WTC11 (cell line): ENCODE measurements around the gene RAPGEF5. TPM values are rescaled to one million over a fixed set of nuclear protein-coding genes. Genes with fewer than 3 reads are reported as not detected.

ENCODE experiments used
- ATAC-seq: fragments of 200-7000 bp; cut with Tn5 transposase; 2 replicates; pipeline ENCODE4 v1.10.0; 2021; ENCODE audit warnings: mild to moderate bottlenecking, moderate library complexity
- CTCF ChIA-PET: fragments of 300-600 bp; sonication (Branson Sonifier 250); formaldehyde crosslinking; loops from one replicate; lab custom pipeline; 2021; ENCODE audit warnings: antibody characterized with exemption; lab: Charles Lee
- POLR2A ChIA-PET: fragments of 350-600 bp; sonication (Branson Sonifier 250); formaldehyde crosslinking; loops from one replicate; lab custom pipeline; 2021; ENCODE audit warnings: antibody characterized with exemption; lab: Charles Lee
- DNase-seq: peaks from one replicate; pipeline ENCODE4 v3.0.0; 2021; ENCODE audit warnings: low spot score
- H3K27ac Mint-ChIP-seq: 2 replicates; pipeline ENCODE4 v1.8.0; 2021; ENCODE audit warnings: mixed read lengths
- H3K27me3 Mint-ChIP-seq: 2 replicates; pipeline ENCODE4 v1.8.0; 2021; ENCODE audit warnings: low read depth, mild to moderate bottlenecking, moderate library complexity, mixed read lengths
- H3K36me3 Mint-ChIP-seq: 2 replicates; pipeline ENCODE4 v1.8.0; 2021; ENCODE audit warnings: mixed read lengths
- H3K4me1 Mint-ChIP-seq: 2 replicates; pipeline ENCODE4 v1.8.0; 2022; ENCODE audit warnings: mixed read lengths
- H3K4me3 Mint-ChIP-seq: 2 replicates; pipeline ENCODE4 v1.8.0; 2021; ENCODE audit warnings: mild to moderate bottlenecking, moderate library complexity, mixed read lengths
- H3K9me3 Mint-ChIP-seq: 2 replicates; pipeline ENCODE4 v1.8.0; 2021; ENCODE audit warnings: mixed read lengths
- AR ChIP-seq: fragments of 250-450 bp; sonication (Bioruptor Pico); IDR thresholded peaks from 2 replicates; pipeline ENCODE4 v1.9.0; 2021; ENCODE audit warnings: mild to moderate bottlenecking
- CREB1 ChIP-seq: sonication (generic); formaldehyde crosslinking; IDR thresholded peaks from 2 replicates; pipeline ENCODE4 v1.8.0; 2023; ENCODE audit warnings: mild to moderate bottlenecking, missing genetic modification reagents
- HMGA2 ChIP-seq: fragments of 250-450 bp; sonication (Bioruptor Pico); IDR thresholded peaks from 2 replicates; pipeline ENCODE4 v1.4.0; 2021; ENCODE audit warnings: mild to moderate bottlenecking, moderate library complexity
- IRF2 ChIP-seq: sonication (generic); formaldehyde crosslinking; IDR thresholded peaks from 2 replicates; pipeline ENCODE4 v1.8.0; 2022; ENCODE audit warnings: low read depth, missing genetic modification reagents, borderline replicate concordance
- JAZF1 ChIP-seq: fragments of 250-450 bp; sonication (Bioruptor Pico); IDR thresholded peaks from 2 replicates; pipeline ENCODE4 v1.9.0; 2021; ENCODE audit warnings: moderate library complexity, mild to moderate bottlenecking, inconsistent platforms
- MXD4 ChIP-seq: fragments of 250-450 bp; sonication (Bioruptor Pico); IDR thresholded peaks from 2 replicates; pipeline ENCODE4 v1.8.0; 2021; ENCODE audit warnings: mild to moderate bottlenecking, moderate library complexity, borderline replicate concordance
- NFATC4 ChIP-seq: fragments of 250-450 bp; sonication (Bioruptor Pico); IDR thresholded peaks from 2 replicates; pipeline ENCODE4 v1.9.0; 2021; ENCODE audit warnings: mild to moderate bottlenecking
- NR2C2 ChIP-seq: sonication (generic); formaldehyde crosslinking; IDR thresholded peaks from 2 replicates; pipeline ENCODE4 v1.8.0; 2022; ENCODE audit warnings: mild to moderate bottlenecking, missing genetic modification reagents
- PRDM15 ChIP-seq: sonication (generic); formaldehyde crosslinking; IDR thresholded peaks from 2 replicates; pipeline ENCODE4 v1.8.0; 2022; ENCODE audit warnings: missing genetic modification reagents
- PRRX2 ChIP-seq: fragments of 250-450 bp; sonication (Bioruptor Pico); IDR thresholded peaks from 2 replicates; pipeline ENCODE4 v1.8.0; 2021; ENCODE audit warnings: mild to moderate bottlenecking
- RELA ChIP-seq: sonication (generic); formaldehyde crosslinking; IDR thresholded peaks from 2 replicates; pipeline ENCODE4 v1.8.1; 2022; ENCODE audit warnings: missing genetic modification reagents, mild to moderate bottlenecking, borderline replicate concordance
- SOX15 ChIP-seq: fragments of 250-450 bp; sonication (Bioruptor Pico); IDR thresholded peaks from 2 replicates; pipeline ENCODE4 v1.9.0; 2021; ENCODE audit warnings: mild to moderate bottlenecking
- TCF7 ChIP-seq: sonication (generic); formaldehyde crosslinking; IDR thresholded peaks from 2 replicates; pipeline ENCODE4 v1.8.0; 2022; ENCODE audit warnings: mild to moderate bottlenecking, low read depth, missing genetic modification reagents, moderate library complexity
- TP53 ChIP-seq: sonication (generic); formaldehyde crosslinking; IDR thresholded peaks from 2 replicates; pipeline ENCODE4 v1.8.1; 2023; ENCODE audit warnings: mild to moderate bottlenecking, missing genetic modification reagents
- USF2 ChIP-seq: sonication (generic); formaldehyde crosslinking; IDR thresholded peaks from 2 replicates; pipeline ENCODE4 v1.8.1; 2023; ENCODE audit warnings: mild to moderate bottlenecking, missing genetic modification reagents, moderate library complexity
- ZBTB21 ChIP-seq: sonication (generic); formaldehyde crosslinking; IDR thresholded peaks from 2 replicates; pipeline ENCODE4 v1.8.1; 2023; ENCODE audit warnings: mild to moderate bottlenecking, missing genetic modification reagents, borderline replicate concordance
- ZNF396 ChIP-seq: fragments of 250-450 bp; sonication (Bioruptor Pico); IDR thresholded peaks from 2 replicates; pipeline ENCODE4 v1.8.0; 2021; ENCODE audit warnings: mild to moderate bottlenecking, moderate library complexity, borderline replicate concordance
- total RNA-seq: library from RNA; stranded (reverse); gene quantifications from 3 replicates; pipeline ENCODE4 v1.2.3, GENCODE V29; 2021
- TF ChIP-seq, protein P1 (sequence below): sonication (generic); formaldehyde crosslinking; IDR thresholded peaks from 2 replicates; pipeline ENCODE4 v1.8.0; 2023; ENCODE audit warnings: missing genetic modification reagents
- TF ChIP-seq, protein P2 (sequence below): fragments of 250-450 bp; sonication (Bioruptor Pico); IDR thresholded peaks from 2 replicates; pipeline ENCODE4 v1.9.0; 2021; ENCODE audit warnings: moderate library complexity, mild to moderate bottlenecking, inconsistent platforms, borderline replicate concordance
- TF ChIP-seq, protein P3 (sequence below): sonication (generic); formaldehyde crosslinking; IDR thresholded peaks from 2 replicates; pipeline ENCODE4 v1.8.1; 2023; ENCODE audit warnings: mild to moderate bottlenecking, missing genetic modification reagents

Gene RAPGEF5
- total RNA-seq, 1 experiment from 2014 or later, result 12.3 TPM

DNA sequence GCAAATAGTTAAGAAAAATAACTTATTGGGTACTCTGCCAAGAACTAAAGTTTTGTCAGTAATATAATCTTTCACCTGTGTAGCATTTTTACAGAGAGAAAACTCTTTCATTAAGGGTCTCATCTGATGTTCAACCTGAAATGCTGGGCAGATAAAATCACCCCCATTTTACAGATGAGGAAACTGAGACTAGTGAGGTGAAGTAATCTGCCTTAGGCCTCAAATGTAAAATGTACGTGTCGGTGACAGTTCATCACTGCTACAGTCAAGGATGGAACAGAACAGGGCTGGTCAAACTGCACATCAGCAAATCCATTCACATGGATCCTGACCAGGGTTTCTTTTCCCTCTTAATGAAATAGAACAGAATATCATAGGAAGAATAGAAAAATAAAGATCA lies 121.8 kb downstream of the RAPGEF5 start:
- DNase-seq, result no peak
- H3K27ac Mint-ChIP-seq, result no peak overlapping the region
- H3K36me3 Mint-ChIP-seq, result no peaks in the 10 kb centered on the region
- TF ChIP-seq USF2 (CRISPR knock-in tag) (no peak), MXD4 (CRISPR knock-in tag) (no peak), IRF2 (CRISPR knock-in tag) (no peak), RELA (CRISPR knock-in tag) (no peak), ZBTB21 (CRISPR knock-in tag) (no peak), PRDM15 (CRISPR knock-in tag) (no peak), NFATC4 (CRISPR knock-in tag) (no peak), SOX15 (CRISPR knock-in tag) (no peak), NR2C2 (no peak), AR (CRISPR knock-in tag) (no peak)
- TF ChIP-seq, protein P1, sequence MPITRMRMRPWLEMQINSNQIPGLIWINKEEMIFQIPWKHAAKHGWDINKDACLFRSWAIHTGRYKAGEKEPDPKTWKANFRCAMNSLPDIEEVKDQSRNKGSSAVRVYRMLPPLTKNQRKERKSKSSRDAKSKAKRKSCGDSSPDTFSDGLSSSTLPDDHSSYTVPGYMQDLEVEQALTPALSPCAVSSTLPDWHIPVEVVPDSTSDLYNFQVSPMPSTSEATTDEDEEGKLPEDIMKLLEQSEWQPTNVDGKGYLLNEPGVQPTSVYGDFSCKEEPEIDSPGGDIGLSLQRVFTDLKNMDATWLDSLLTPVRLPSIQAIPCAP (CRISPR knock-in tag), result no peak
- TF ChIP-seq, protein P2, sequence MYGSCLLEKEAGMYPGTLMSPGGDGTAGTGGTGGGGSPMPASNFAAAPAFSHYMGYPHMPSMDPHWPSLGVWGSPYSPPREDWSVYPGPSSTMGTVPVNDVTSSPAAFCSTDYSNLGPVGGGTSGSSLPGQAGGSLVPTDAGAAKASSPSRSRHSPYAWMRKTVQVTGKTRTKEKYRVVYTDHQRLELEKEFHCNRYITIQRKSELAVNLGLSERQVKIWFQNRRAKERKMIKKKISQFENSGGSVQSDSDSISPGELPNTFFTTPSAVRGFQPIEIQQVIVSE, result no peak
- no peaks in the 10 kb centered on the region for H3K27me3 Mint-ChIP-seq
- peaks cover 14% of the 10 kb centered on the region for H3K4me1 Mint-ChIP-seq
- CTCF ChIA-PET, result interaction anchor here (2.3 kb wide), 1 partner anchor 125 kb away, joined by 6 read pairs; no protein-coding TSS in a partner anchor
- no peaks in the 10 kb centered on the region for H3K9me3 Mint-ChIP-seq
- no peak overlapping the region for H3K4me3 Mint-ChIP-seq
- ATAC-seq, result no peak
- POLR2A ChIA-PET, result no interaction called here

DNA sequence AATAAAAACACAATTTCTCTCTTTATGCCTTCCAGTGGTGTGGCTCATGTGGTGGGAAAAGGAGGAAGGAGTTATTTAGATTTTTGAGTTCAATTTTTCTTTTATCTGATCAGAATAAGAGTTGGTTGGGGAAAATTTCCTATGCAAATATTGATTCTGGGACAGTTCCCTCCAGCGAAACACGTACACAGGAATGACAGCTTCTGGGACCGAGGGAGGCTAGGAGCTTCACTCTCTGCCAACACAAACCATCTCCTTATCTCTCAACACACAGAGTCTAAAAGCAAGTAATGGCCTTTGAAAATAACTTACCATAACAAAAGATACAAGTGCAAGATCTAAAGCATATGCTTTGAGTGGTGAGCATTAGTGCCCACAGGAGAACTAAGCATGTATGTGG lies 122.7 kb downstream of the RAPGEF5 start:
- Mint-ChIP-seq H3K9me3 (no peaks in the 10 kb centered on the region), H3K36me3 (no peaks in the 10 kb centered on the region)
- POLR2A ChIA-PET, result no interaction called here
- no peak for ATAC-seq
- TF ChIP-seq HMGA2 (no peak), MXD4 (CRISPR knock-in tag) (no peak), CREB1 (CRISPR knock-in tag) (no peak), ZNF396 (no peak), TP53 (CRISPR knock-in tag) (no peak), PRRX2 (CRISPR knock-in tag) (no peak), TCF7 (CRISPR knock-in tag) (no peak), JAZF1 (CRISPR knock-in tag) (no peak)
- TF ChIP-seq, protein P3, sequence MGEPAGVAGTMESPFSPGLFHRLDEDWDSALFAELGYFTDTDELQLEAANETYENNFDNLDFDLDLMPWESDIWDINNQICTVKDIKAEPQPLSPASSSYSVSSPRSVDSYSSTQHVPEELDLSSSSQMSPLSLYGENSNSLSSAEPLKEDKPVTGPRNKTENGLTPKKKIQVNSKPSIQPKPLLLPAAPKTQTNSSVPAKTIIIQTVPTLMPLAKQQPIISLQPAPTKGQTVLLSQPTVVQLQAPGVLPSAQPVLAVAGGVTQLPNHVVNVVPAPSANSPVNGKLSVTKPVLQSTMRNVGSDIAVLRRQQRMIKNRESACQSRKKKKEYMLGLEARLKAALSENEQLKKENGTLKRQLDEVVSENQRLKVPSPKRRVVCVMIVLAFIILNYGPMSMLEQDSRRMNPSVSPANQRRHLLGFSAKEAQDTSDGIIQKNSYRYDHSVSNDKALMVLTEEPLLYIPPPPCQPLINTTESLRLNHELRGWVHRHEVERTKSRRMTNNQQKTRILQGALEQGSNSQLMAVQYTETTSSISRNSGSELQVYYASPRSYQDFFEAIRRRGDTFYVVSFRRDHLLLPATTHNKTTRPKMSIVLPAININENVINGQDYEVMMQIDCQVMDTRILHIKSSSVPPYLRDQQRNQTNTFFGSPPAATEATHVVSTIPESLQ (CRISPR knock-in tag), result no peak
- TF ChIP-seq, protein P2, result no peak
- TF ChIP-seq, all 79 proteins: peak for 0
- DNase-seq, result no peak
- H3K27ac Mint-ChIP-seq, result no peak overlapping the region; the same call in 1 of the 2 replicates
- H3K4me3 Mint-ChIP-seq, result no peak overlapping the region
- CTCF ChIA-PET, result no interaction called here
- H3K4me1 Mint-ChIP-seq, result peaks cover 14% of the 10 kb centered on the region
- H3K27me3 Mint-ChIP-seq, result no peaks in the 10 kb centered on the region
